GM19035 (cell line): ENCODE data around the gene COX6B2.
"Not testable (repeated sequence)": the region's sequence is repeated elsewhere in the genome, so short reads cannot be mapped to it uniquely, and the experiment has no call there.

Experiments used
- ATAC-seq: cut with Tn5 transposase; IDR thresholded peaks from one replicate; pipeline ENCODE4 v1.9.1; 2021; ENCODE audit not compliant: unreplicated experiment

Gene COX6B2

DNA sequence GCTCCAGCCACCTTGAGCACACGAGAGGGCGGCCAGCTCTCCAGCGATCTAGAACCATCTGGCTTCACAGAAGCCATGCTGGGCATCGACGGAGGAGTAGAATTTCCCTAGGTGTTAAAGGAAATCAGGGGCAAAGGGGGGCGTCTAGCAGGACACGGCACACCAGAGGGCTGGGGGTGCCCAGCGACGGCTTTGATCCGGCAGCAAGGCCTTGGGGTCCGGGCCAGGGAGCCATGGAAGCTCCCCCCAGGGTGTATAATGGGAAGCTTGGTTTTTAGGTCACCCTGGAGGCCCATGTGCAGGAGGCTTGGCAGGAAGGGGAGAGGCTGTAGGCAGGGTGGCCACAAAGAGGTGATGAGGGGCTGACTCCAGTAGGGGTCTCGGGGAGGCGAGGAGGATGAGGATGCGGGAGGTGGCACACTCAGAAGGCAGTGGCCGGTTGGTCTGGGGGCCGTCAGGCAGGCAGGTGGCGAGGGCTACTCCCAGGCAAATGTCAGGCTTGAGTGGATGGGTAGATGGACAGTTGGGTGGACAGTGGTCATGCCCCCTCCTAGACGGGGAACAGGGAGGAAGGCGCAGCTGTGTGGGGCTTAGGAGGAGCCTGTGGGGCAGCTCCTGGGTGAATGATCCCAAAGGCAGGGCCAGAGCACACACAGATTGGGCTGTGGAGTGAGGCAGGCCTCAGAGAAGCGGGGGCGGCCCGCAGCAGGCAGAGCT is 9.3 kb downstream of the COX6B2 start:
- no peak for ATAC-seq

DNA sequence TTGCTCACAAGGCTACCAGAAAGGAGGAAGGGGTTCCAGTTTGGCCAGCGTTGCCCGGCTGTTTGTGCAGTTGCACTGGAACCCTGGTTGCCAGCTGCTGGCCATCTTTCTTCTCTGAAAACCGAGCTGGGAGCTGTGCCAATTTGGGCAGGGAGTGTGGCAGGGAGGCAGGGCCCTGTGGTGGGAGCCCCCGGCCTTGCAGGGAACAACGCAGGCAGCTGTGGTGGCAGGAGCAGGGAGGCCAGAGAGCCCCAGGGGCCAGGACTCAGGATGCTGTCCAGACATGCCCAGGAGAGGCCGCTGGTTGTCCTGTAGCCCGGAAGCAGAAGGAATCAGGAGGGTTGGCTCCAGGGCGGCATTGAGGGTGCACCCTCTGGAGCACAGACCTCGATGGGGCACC is 10.1 kb downstream of the COX6B2 start:
- ATAC-seq = no peak

DNA sequence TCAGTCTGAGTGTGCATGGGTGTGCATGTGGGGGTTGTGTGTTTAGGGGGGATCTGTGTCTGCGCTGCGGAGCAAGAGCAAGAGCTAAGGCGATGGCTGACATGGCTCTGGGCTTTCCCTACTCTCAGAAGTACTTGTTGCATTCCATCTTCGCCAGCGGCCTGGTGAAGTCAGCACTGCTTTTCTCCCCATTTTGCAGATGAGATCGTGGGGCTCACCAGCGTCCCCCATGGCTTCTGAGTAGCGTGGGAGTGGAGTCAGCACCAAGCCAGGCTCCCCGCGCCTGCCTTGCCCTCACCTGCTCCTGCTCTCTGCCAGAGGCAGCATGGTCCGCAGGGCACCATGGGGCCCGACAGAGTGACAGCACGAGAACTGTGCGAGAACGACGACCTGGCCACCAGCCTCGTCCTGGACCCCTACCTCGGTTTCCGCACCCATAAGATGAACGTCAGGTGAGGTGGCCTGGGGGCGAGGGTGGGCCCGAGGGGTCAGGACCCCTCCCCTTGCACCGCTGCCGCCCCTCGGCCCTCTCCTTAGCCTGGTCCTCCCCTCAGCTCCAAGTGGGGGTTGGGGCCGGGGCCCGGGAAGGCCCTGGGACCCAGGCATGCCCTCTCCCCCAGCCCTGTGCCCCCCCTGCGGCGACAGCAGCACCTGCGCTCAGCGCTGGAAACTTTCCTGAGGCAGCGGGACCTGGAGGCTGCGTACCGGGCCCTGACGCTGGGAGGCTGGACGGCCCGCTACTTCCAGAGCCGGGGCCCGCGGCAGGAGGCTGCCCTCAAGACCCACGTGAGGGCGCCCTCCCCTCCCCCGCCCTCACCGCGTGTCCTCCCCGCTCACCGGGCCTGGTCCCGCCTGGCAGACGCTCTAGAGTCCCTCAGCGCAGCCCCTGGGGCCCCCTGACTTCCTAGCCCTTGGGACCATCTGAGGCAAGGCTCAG is 12.7 kb downstream of the COX6B2 start:
- ATAC-seq = no peak

DNA sequence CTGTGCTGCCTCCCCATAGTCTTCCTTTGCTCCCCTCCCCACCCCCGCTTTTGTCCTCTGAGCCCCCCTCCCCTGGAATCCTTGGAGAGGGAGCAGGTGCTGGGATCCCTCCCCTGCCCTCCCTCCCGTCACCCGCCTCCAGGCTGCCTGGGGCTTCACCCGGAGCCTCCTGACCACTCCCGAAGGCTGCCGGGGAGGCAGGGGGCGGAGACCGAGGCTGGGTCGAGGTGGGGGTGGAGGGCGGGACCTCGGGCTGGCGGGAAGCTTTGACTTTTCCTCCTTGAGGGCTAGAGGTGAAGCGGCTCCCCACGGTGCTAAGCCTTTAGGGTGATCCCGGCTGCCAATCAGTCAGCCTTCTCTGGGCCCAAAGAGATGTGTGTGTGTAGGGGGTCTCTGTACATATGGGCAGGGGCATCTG is 13.3 kb downstream of the COX6B2 start:
- no peak for ATAC-seq

DNA sequence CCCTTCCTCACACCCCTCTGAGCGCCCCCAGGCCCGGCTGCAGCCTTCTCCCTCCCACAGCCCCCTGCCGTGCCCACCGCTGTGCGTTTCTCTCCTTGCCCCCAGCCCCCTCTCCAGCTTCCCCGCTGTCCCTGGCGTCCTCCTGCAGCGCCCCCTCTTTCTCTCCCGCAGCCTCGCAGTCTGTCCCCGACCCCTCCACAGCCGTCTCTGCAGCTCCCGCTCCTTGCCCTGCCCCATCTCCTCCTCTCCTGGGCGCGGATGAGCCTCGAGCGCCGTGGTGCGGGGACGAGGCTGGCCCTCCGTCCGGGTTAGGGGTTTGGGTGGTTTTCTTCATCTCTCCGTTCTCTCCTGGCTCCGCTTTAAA is 13.8 kb downstream of the COX6B2 start:
- no peak for ATAC-seq

DNA sequence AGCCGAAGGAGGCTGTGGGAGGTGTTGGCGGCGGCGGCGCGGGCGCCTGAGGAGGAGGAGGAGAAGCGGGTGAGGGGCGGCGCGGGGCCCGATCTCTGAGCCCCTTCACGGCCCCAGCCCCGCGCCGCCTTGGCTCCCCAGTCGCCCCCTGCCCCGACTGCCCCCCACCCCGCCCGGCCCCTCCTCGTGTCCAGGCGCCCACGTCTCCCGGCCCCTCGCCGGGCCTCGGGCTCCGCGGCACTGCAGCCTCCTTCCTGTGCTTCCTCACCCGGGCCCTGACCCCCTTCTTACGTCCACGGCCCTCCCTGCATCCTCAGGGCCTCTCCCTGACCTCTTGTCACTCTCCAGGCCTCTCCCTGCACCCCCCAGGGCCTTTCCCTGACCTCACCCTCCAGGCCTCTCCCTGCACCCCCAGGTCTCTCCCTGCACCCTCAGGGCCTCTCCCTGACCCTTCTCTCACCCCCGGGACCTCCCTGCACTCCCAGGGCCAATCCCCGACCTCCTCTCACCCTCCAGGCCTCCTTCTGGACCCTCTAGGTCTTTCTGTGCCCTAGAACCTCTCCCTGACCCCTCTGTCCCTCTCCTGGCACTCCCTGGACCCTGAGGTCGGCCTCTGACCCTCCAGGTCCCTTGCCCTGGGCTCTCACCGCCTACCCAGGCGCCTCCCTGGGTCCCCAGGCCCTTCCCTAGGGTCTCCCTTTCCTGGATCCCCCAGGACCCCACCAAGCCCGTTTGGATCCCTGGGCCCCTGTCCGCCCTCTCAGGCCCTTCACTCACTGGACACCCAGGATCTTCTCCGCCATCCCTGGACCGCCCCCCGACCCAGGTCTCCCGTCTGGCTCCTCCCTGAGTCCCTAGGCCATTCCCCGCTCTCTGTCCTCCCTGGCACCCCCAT is 14.4 kb downstream of the COX6B2 start:
- ATAC-seq = no peak

DNA sequence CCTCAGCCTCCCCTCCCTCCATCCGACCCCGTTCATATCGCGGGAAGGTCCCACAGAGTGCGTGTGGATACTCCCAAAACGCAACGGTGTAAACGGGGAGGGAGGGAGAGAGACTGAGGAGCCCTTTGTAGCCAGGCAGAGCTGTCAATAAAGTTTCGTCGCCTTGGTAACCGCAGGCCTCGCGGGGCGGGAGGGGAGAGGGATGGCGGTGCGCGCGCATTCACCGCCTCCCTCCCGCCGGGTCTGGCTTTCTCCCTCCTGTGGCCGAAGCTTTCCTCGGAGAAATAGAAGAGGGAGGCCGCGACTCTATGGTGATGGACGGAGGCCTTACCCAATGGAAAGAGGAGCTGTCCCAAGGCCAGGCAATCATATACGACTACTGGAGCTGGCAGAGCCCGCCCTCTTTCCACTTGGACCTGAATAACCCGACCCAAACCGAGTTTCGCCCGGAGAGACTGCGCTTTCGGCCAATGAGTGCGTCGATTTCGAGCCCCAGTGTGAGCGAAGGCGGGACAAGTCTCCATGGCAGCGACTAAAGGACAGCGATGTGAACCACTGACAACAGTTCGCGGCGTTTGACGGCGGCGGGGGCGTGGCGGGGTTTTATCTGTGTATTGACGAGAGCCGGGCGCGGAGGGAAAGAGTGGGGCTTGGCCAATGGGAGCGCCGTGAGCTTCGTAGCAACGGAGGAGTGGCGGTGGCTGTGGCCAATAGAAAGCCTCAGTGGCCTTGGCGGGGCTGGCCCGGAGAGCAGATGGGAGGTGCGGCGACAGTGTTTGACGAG is 15.2 kb downstream of the COX6B2 start, which contains the start of gene KMT5C:
Gene KMT5C, plus strand, starts transcription at position 772 of the 784 bp plus-strand sequence. CDS start 2,061 bp downstream, outside the sequence.
- peak; percentile 82 for ATAC-seq

DNA sequence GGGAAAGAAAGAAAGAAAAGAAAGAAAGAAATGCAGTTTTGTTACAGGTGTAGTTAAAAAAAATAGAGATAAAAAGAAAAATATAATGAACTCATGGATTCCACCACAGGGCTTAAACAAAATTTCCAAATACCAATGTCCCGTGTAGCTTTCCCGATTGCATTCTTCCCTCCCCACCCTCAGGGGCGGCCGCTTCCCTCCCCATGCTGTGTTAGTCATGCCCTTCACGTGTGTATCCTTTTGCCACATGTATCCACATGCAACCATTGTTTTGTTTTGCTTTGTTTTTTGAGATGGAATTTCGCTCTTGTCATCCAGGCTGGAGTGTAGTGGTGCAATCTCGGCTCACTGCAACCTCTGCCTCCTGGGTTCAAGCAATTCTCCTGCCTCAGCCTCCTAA is 18.4 kb downstream of the COX6B2 start:
- no peak for ATAC-seq

DNA sequence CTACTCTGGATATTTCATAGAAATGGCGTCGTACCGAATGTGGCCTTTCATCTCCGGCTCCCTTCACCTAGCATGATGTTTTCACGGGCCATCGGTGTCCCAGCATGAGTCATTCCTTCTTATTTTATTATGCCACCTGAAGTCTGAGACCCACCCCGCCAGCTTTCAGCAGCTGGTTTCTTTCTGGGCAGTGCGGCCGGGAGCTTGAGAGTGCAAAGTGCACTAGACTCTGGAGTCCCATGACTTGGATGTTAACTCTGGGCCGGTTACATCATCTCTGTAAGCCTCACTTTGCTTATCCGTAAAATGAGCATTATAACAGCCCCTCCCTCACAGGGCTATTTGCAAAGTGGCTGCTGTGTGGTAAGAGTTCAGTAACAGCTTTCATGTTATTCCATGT is 20.6 kb downstream of the COX6B2 start:
- ATAC-seq = no peak

DNA sequence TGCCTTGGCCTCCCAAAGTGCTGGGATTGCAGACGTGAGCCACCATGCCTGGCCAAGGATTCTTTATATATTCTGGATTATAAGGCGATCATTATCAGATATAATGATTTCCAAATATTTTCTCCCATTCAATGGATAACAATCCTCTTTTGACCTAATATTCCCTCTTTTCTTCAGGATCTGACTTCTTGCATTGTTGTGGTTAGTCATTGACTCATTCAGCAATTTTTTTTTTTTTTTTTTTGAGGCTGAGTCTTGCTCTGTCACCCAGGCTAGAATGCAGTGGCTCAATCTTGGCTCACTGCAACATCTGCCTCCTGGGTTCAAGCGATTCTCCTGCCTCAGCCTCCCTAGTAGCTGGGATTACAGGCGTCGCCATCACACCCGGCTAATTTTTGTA is 24.7 kb downstream of the COX6B2 start:
- ATAC-seq = not testable (repeated sequence)

DNA sequence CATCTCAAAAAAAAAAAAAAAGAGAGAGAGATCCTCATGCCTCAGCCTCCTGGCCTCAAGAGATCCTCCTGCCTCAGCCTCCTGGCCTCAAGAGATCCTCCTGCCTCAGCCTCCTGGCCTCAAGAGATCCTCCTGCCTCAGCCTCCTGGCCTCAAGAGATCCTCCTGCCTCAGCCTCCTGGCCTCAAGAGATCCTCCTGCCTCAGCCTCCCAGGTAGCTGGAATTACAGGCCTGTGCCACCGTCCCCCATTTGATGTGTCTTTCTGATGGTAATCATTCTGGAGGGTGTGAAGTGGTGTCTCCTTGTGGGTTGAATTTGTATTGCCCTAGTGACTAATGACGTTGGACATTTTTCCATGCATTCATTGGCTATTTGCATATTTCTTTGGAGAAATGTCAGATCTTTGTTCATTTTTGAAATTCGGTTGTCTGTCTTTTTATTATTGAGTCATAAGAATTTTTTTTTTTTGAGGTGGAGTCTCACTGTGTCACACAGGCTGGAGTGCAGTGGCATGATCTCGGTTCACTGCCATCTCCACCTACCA is 25.7 kb downstream of the COX6B2 start:
- ATAC-seq = not testable (repeated sequence)

DNA sequence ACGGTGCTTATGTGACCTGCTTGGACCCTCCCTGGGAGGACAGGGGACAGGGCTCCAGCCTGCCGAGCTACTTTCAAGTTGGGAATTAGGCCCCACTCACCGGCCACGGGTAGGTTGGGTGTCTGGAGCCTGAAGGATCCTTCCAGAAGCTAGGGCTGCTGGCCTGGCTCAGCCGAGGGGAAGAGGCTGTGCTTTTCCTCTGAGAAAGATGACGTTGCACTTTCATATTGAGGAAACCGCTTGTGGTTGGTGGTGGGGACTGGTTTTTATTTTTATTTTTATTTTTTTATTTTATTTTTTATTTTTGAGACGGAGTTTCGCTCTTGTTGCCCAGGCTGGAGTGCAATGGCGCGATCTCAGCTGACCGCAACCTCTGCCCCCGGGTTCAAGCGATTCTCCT is 29.3 kb downstream of the COX6B2 start, which contains the start of gene TMEM150B:
Gene TMEM150B, minus strand, starts transcription at position 170 of the 400 bp plus-strand sequence. CDS start 4,305 bp downstream, outside the sequence.
- ATAC-seq = no peak

DNA sequence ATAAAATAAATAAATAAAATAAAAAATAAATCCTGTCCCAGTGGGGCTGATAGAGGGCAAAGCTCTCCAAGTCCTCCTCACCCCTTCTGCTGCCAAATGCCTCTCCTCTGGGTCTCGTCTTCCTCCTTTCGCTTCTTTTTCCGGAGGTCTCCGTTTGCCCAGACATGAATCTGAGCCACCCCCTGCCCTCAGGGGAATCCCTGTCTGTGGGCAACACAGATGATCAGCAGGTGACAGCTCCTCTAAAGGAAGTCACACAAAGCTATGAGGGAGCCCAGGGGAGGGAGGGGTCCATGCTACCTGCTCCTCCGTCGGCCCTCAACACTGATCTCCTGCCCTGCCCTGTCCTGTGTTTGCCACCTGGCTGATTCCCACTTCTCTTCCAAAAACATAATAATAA is 29.9 kb downstream of the COX6B2 start:
- ATAC-seq = no peak

DNA sequence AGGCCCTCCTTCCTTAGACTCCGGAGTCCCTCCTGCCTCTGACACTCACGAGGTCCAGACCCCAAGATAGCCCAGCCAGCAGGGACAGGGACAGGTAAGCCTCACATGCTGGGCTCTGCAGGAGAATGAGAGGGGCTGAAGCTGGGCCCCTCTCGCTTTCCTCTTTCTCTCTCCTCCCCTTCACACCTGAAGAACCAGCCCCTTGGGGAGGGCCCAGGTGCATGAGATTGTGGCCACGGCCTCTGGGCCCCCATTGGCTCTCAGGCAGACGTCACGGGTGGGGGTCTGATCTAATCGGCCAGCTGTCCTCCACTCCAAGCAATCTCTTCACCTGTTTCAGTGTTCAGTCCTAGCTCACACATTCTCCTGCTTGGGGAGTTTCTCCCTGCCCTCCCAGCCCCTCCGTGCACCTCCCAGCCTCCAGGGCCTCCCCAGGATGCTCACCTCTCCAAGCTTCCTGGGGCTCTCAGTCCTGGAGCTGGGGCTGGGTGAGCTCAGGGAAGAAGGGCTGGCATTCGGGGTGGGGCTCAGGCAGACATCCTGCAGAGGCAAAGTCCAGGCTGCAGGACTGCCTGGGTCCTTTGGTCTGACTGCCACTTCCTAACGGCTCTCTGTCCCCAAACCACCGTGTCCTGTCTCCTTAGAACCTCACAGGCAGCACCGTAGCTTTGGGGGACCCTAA is 32.2 kb downstream of the COX6B2 start:
- ATAC-seq = no peak

DNA sequence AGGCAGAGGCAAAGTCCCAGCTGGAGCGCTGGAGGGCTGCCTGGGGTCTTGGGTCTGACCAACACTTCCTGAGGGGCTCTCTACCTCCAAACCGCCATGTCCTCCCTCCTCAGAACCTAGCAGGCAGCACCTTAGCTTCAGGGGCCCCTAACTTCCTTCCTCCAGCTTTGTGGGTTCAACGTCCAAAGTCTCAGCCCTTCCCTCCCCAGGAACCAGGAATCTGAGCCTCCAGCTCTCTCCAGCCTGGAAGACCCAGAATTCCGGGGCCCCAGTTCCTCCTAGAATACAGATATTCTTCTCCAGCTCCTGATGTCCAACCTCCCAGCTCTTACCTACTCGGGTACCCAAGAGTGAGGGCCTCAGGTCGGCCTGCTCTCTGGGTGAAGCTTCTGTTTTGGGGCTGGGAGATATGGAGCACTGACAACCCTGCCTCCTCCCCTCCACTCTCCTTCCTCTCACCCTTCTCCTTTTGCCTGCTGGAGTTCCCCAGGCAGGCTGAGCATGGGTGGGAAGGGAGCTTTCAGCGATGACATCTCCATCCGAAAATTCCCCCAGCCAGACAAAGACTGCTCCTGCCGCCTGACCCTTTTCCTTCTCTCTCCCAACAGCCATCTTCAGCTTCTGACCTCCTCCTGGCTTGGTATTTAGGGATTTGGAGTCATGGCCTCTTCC is 32.9 kb downstream of the COX6B2 start:
- no peak for ATAC-seq

DNA sequence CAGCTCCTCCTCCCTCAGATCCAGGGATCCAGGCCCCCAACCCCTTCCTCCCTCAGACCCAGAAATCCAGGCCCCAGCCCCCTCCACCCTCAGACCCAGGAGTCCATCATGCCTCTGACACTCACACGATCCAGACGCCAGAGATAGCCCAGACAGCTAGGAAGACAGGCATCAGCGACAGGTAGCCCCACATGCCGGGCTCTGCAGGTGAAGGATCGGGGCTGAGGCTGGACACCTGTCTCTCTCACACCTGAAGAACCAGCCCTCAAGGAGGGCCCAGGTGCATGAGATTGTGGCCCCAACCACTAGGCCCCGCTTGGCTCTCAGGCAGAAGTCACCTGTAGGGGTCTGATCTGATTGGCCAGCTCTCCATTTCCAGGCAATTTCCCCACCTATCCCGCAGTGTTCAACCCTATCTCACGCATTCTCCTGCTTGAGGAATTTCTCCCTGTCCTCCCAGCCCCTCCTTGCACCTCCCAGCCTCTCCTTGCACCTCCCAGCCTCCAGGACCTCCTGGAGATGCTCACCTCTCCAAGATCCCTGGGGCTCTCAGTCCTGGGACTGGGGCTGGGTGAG is 33.6 kb downstream of the COX6B2 start:
- ATAC-seq = no peak

DNA sequence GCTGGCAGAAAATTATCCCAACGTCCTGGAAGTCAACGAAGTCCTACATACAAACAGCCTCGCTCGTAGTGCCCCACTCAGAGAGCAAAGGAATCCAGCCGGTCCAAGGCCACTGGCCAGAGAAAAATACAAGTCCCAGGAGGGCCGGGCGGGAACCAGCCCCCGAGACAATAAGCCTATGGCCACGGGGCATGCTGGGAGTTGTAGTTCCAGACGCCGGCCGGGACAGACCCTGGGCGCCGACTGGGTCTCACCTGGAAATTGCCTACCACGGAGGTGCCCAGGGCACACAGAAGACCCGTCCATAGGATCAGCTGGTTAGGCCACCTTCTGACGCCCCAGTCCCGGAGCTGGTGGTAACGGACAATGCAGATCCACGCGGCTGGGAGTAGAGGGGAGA is 34.7 kb downstream of the COX6B2 start:
- no peak for ATAC-seq

DNA sequence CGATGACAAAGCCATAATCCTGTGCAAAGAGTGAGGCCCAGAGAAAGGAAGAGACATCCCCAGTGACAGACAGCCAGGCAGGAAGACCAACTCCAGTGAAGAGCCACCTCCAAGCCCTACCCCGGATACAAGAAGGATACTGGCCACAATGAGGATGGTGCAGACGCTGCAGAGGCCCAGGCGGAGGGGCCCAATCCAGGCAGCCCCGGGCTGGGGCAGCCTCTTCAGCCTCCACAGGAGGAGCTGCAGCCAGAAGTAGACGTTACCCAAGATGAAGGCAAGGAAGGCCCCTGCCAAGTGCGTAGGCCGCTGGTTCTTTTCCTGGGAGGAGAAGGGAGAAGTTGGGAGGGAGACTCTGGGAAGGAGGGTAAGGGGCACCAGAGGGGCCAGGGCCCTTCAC is 37.9 kb downstream of the COX6B2 start:
- ATAC-seq = no peak
